Fibroblast of skin of scalp (primary cell): Measurements from ENCODE around the gene SETD4. TPM values are rescaled to one million over a fixed set of nuclear protein-coding genes. Genes with fewer than 3 reads are reported as not detected.
"Not testable (repeated sequence)": the region's sequence is repeated elsewhere in the genome, so short reads cannot be mapped to it uniquely, and the experiment has no call there.

ENCODE experiments used
- DNase-seq: peaks from one replicate; pipeline ENCODE4 v3.0.0-alpha.2; 2013
- polyA plus RNA-seq, 2 experiments: library from polyadenylated mRNA; unstranded; fragments of 120-200 nt; gene quantifications; one replicate each; pipeline ENCODE4 v1.2.1, GENCODE V29; 2013; ENCODE audit not compliant: insufficient read length in 2 of 2

SETD4 gene, protein sequence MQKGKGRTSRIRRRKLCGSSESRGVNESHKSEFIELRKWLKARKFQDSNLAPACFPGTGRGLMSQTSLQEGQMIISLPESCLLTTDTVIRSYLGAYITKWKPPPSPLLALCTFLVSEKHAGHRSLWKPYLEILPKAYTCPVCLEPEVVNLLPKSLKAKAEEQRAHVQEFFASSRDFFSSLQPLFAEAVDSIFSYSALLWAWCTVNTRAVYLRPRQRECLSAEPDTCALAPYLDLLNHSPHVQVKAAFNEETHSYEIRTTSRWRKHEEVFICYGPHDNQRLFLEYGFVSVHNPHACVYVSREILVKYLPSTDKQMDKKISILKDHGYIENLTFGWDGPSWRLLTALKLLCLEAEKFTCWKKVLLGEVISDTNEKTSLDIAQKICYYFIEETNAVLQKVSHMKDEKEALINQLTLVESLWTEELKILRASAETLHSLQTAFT
- polyA plus RNA-seq (2013, experiment 1 of 2; ENCODE audit: insufficient read length), result 11.5 TPM
- 12.0 TPM for polyA plus RNA-seq (2013, experiment 2 of 2; ENCODE audit: insufficient read length)

DNA sequence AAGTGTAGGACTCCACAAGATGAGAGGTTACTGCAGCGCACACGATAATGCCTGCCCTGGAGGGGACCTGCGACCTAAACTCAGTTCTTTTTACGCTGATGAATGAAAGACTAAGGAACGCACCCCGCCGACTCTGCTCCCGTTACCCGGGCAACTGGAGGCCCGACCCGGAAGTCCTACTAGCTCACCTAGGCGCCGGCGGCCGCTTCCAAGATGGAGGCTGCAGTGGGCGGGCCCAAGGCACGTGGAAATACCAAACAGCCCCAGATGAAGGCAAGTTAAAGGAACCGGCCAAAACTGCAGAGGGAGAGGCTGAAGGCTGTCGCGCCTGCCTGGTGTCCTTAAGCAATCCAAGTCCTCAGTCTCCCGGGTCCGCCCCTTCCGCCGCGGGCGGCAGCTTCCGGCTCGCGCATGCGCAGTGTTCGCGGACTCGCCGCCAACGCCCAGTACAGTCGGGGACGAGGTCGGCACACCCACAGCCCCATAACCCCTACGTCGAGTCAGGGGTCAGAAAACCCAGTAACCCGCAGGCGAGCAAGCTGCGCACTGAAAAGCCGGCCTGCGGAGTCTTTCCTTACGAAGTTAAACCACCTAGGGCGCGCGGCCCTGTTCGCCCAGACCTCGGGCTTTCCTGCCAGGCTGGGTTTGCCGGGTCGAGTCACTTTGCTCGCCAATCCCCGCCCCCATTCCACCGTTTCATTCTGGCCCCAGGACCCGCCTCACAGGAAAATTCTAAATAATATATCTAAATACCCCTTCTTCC lies at the start of gene SETD4:
SETD4 (minus strand) TSS at position 368 of the 763 bp plus-strand sequence. CDS start 1,638 bp downstream, outside the sequence.
- DNase-seq, result peak; percentile 94

DNA sequence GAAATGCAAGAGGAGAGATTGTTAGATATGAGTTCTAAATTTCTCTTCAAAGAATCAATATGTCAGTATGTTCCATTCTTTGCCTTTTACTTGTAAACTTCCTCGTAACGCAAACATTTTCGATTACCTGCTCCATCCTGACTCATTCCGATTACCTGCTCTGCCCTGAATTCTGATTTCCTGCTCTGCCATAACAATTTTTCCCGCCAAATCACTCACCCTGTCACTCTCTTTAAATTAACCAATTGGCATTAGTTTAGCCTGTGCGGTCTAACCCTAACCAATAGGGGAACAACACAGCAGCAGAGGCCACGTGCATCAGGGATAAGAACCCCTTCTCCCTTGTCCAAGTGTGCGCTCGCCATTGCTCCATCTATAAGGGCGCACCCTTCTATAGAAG lies 49.5 kb upstream of the SETD4 start:
- DNase-seq, result no peak

DNA sequence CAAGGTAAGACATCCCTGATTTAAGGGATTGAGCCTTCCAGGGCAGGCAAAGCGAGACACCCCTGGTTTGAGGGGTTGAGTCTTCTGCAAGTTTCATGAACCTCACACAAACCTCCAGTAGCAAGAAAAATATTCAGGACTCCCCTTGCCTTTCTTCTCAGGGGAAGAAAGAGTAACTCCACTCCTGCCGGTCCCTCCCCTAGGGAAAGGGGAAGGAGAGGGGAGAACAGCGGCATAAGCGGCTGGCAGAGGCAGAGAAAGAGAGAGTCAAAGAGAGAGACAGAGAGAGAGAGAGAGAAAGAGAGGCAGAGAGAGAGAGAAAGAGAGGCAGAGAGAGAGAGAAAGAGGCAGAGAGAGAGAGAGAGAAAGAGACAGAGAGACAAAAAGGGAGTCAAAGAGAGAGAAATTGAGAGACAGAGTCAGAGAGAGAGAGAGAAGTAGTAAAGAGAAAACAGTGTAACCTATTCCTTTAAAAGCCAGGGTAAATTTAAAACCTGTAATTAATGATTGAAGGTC lies 45.1 kb upstream of the SETD4 start:
- no peak for DNase-seq

DNA sequence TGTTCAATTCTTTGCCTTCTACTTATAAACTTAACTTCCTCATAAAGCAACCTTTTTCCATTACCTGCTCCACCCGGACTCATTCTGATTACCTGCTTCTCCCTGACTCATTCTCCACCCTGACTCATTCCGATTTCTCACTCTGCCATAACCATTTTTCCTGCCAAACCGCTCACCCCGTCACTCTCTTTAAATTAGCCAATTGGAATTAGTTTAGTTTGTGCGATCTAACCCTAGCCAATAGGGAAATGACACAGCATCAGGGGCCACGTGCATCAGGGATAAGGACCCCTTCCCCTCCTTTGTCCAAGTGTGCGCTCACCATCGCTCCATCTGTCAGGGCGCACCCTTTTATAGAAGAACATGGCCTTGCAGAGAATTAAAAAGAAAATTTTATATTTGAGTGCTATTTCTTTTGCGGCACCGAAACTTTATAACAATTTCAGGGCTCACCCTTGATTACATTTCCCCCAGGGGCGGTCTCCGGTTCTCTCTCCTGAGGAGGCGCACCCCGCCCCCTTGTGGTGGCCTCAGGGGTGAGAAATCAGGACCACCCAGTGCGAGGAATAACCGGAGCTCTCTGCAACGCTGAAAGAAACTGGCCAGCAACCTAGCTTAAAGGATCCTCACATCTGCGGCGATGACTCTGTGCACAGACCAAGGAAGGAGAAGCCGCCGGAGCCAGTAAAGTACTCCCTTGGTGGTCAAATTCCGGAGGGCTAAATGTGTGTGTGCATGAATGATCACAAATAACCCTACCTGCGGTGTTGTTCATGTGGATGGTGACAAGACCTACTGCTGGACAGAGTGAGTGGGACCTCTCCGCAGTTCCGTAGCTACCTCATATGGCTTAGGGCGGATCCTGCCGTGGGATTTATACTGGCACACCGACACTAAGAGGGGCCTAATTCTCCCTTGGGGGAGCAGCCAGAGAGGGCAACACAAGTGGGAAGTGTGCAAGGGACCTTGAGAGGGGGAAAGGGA lies 44.3 kb upstream of the SETD4 start:
- DNase-seq, result peak; percentile 50

DNA sequence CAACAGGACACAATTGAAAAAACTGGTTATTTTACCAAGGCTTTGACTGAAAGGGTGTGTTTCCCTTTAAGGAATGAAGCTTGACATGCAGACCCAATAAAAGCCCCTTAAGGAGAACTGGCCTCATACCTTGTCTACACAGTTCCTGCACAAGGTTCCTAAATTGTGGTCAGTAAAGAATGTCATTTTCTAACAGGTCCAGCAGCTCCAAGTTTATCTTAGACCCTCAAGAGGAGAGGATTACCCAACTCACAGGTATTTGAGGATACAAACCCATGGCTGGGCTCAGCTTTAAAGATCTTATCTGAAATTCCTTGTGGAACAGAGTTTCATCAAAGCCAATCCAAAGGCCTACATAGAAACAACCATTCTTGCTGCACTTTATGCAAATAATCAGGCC lies 43.1 kb upstream of the SETD4 start:
- DNase-seq, result no peak

DNA sequence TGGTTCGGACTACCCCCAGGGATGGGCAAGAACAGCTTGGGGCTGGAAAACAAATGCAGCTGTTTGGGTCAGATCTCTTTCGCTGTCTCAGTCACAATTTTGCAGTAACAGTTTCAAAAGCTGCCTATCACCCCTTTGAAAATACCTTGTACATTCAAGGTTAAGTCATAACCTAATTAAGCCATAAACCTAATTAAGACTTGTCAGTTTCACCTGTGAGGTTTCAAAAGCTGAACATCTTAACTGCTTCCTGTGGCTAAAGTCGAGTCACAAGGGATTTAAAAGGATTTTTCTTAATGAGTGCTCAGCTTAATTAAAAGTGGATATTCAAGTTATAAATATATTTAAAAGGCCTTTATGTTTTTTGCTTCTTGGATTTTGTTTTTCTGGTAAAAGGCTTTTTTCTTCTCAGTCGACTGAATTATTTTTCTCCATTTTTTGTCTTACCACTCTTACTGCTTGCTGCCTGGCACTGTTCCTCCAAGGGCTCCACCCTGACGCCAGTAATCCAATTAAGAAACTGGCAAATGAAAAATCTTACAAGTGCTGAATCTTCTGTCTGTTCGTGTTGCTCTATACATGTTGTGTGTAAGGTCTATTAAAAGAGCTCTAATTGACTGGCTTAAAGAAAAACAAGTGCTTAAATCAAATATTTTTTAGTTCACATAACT lies 40.8 kb upstream of the SETD4 start:
- no peak for DNase-seq

DNA sequence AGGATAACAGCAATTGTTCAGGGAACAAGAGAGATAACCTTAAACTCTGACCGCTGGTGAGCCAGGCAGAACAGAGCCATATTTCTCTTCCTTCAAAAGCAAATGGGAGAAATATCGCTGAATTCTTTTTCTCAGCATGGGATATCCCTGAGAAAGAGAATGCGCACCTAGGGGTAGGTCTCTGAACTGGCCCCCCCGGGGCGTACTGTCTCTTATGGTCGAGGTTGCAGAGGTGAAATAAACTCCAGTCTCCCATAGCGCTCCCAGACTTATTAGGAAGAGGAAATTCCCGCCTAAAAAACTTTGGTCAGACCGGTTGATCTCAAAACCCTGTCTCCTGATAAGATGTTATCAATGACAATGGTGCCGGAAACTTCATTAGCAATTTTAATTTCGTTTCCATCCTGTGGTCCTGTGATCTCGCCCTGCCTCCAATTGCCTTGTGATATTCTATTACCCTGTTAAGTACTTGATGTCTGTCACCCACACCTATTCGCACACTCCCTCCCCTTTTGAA lies 39.4 kb upstream of the SETD4 start:
- DNase-seq, result not testable (repeated sequence)

DNA sequence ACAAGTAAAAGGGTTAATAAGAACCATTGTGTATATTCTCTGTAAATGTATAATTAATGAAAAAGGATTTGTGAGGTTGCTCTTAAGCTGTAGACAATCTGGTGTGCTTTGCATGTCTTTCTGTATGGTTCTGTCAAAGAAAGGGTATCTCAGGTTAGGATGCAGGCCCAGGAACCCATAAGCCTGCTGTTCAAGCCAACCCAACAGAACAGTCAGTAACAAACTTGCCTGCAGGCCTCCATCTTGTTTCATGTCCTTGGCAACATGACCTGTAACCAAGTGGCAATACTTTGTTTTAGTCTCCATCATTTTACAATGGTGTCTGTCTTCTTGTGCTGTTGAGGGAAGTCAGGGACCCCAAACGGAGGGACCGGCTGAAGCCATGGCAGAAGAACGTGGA lies 38.7 kb upstream of the SETD4 start:
- DNase-seq, result no peak

DNA sequence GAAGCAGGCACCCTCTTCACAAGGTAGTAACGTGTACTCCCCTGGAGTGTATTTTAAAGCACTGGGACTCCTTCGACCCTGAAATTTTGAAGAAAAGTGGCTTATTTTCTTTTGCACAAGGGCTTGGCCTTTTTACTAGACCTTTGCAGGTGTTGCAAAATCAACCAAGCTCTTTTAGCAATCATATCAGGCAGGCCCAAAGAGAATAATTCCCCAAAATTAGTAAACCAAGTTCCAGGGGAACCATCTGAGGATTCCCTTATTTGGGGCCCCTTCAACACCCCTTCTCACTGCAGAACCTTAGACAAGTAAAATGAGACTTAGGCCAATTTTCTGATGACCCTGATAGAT lies 37.8 kb upstream of the SETD4 start:
- no peak for DNase-seq

DNA sequence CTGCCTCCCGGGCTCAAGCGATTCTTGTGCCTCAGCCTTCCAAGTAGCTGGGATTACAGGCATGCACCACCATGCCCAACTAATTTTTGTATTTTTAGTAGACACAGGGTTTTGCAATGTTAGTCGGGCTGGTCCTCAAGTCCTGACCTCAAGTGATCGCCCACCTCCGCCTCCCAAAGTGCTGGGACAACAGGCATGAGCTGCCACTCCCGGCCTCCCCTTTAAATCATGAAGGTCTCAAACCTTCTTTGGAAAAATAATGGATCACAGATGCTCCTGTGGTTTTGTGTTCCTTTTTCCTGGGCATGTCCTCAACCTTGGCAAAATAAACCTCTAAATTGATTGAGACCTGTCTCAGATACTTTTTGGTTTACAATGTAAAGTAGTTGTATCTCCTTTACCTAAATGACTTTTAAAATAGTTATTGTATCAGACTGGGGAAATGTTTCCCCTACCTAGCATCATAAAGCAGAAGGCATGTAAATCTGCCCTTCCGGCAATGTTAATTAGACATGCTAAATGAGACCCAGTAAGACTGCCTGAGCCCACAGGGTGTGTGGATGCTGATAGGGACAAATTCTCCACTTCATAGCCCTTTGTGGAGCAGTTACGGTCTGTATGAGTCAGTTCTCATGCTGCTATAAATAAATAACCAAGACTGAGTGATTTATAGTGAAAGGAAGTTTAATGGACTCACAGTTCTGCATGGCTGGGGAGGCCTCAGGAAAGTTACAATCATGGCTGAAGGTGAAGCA lies 37.3 kb upstream of the SETD4 start:
- DNase-seq, result no peak

DNA sequence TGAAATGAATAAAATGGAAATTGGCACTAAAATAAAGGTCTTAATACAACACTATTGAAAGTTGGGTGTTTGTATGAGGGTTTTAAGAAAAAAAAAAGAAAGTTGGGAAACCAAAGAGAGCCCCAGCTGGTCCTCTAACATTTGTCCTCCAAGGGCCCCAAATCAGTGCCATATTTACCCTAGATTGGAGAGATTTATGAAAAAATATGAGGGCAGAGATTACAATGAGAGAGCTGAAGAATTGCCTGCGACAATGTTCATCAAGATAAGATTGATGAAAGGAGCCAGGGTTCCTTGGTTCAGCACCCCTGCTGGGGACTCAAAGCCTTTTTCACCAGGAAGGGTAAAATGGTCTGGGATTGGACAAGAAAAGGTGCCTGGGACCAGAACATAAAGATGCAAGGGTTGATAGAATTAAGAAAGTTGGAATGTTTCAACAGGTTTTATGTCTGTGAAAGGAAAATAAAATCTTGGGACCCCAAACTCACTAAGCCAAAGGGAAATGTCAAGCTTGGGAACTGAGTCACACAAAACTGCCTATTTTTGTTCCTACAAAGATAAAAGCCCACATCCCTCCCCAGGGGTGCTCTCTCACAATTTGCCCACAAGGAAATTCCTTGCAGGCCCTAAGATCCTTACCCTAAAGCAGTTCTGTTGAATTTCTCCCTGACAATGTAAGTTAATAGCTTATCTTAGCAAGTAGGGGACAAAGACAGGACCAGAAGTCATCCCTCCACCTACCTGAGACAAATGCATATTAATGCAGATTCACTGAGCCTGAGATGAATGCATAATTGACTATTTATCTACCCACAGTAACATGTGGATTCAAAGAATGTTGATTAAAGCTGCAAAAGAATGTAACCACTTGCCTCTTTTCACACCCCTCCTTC lies 36.3 kb upstream of the SETD4 start:
- DNase-seq, result no peak

DNA sequence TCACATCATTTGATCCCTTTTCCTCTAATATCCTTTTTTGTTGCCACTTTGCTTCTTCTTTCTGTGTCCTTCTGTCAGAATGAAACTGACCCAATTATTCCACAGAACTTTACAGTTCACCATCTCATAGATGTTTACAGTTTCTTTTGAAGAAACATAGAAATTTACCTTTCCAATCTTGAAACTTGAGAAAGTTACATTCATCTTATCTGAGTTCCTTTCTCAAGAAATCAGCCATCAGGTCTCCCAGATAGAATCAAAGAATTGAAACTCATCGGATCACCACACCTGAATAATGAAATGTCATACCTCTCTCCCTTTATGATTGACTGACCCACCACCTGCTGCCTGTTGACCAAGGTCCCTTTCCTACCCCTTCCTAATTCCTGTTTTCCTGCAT lies 33.2 kb upstream of the SETD4 start:
- DNase-seq, result no peak

DNA sequence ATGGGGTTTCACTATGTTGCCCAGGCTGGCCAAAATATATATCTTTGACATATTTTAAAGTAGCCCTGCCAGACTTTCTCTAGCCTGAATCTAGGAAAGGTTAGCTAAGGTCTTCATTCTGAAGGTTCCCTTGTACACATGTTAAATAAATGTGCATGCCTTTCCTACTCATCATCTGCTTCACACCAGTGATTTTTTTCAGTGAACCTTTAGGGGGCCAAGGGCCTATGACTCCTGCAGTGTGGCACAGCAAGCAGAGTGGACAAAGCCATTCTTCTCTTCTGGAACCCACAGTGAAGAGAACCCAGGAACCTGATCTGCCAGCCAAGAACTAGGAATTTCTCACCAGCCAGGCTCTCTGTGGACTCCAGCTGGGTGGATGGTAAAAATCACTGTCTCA lies 32.4 kb upstream of the SETD4 start:
- DNase-seq, result no peak

DNA sequence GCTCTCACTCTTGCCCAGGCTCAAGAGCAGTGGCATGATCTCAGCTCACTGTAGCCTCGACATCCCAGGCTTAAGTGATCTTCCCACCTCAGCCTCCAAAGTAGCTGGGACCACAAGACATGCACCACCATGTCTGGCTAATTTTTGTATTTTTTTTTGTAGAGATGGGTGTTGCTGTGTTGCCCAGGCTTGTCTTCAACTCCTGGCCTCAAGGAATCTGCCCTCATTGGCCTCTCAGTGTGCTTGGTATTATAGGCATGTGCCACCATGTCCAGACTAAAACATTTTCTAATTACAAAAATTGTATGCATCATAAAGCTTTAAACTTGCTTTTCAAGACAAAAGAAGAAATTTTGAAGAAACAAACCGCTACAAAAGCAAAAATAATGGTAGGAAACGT lies 29.6 kb upstream of the SETD4 start:
- DNase-seq, result no peak

DNA sequence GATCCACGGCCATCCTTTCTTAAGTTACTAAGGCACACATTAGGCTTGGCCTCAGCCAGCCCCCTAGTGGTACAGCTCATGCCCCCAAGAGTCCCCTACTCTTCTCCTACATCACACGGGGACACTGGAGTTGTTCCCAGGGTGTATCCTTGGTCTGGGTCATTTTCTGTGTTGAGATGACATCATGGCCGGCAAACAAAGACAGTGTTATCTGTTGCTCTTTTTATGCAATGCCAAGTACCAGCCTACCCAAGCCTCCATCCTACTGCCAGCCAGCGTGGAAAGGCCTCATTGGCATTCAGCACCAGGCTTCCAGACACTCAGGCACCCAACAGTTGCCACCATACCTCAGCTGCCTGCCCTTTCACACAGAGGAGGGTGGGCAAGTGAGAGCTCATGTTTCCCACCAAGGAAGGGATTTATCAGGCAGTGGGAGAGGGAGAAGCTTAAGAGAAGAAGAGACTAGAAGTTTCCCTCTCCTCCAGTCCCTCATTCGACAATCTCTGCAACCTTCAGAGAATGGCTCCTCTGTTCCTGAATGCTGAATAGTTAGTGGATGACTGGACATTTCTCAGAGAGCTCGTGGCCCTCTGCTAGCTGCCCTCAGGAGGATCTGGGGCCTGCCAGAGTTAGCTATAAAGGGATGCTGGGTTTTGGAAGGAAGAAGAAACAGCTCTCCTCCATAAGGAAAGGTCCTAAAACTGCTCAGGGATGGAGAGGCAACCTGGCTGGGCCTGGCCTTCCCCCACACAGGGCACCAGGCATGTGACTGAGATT lies 27.2 kb upstream of the SETD4 start:
- DNase-seq, result peak; percentile 2

DNA sequence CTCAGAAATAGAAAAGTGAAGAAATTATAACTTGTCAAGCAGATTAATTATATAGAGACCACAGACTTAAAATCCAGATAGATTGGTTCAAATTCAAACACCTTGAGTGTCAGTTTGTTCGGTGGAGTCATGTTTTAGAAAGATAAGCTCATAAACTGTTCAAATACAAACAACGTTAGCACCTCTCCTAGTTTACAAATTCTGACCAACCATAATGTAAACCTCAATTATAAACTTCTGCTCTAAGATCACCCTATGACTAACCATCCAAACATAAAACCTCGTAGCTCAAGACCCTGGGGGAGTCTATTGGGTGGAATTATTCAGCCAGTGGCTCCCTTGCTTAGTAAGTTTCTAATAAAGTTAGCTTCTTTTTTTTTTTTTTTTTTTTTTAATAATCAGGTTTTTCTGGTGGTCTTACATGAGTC lies 21.9 kb upstream of the SETD4 start:
- DNase-seq, result no peak

DNA sequence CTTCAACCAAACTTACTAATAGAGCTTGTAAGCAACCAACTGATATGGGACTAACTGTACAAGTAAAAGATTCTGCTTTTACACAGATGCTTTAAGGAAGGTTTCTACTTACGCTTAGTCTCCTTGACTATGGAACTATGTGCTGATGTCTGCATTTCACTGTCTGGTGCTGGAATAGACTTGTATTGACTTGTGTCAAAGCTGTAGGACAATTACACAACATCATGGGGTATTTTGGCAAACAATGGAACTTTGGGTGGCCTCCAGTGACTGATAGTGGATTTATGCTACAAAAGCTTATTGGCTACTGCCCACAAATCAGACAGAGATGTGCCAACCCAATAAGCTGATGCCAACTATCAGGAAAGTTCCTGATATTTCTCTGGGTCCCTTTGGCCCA lies 20.1 kb upstream of the SETD4 start:
- no peak for DNase-seq

DNA sequence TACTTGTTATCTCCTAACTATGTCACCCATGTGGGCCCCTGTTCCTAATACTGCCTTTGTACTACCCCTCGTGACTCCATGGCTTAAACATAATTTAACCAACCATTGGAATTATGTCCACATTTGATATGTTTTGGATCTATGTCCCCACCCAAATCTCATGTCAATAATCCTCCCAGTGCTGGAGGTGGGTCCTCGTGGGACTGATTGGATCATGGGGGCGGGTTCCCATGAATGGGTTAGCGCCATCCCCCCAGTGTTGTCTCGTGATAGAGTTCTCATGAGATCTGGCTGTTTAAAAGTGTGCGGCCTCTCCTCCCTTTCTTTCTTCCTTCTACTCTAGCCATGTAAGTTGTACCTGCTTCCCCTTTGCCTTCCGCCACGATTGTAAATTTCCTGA lies 19.3 kb upstream of the SETD4 start:
- DNase-seq, result no peak
